GM19397 (cell line): ENCODE results near the gene DBF4.
"Not testable (repeated sequence)": the region's sequence is repeated elsewhere in the genome, so short reads cannot be mapped to it uniquely, and the experiment has no call there.

Experiments used
- ATAC-seq: cut with Tn5 transposase; IDR thresholded peaks from one replicate; pipeline ENCODE4 v1.9.1; 2021; ENCODE audit warnings: mild to moderate bottlenecking, moderate library complexity; ENCODE audit not compliant: unreplicated experiment

DBF4 gene, protein sequence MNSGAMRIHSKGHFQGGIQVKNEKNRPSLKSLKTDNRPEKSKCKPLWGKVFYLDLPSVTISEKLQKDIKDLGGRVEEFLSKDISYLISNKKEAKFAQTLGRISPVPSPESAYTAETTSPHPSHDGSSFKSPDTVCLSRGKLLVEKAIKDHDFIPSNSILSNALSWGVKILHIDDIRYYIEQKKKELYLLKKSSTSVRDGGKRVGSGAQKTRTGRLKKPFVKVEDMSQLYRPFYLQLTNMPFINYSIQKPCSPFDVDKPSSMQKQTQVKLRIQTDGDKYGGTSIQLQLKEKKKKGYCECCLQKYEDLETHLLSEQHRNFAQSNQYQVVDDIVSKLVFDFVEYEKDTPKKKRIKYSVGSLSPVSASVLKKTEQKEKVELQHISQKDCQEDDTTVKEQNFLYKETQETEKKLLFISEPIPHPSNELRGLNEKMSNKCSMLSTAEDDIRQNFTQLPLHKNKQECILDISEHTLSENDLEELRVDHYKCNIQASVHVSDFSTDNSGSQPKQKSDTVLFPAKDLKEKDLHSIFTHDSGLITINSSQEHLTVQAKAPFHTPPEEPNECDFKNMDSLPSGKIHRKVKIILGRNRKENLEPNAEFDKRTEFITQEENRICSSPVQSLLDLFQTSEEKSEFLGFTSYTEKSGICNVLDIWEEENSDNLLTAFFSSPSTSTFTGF

DNA sequence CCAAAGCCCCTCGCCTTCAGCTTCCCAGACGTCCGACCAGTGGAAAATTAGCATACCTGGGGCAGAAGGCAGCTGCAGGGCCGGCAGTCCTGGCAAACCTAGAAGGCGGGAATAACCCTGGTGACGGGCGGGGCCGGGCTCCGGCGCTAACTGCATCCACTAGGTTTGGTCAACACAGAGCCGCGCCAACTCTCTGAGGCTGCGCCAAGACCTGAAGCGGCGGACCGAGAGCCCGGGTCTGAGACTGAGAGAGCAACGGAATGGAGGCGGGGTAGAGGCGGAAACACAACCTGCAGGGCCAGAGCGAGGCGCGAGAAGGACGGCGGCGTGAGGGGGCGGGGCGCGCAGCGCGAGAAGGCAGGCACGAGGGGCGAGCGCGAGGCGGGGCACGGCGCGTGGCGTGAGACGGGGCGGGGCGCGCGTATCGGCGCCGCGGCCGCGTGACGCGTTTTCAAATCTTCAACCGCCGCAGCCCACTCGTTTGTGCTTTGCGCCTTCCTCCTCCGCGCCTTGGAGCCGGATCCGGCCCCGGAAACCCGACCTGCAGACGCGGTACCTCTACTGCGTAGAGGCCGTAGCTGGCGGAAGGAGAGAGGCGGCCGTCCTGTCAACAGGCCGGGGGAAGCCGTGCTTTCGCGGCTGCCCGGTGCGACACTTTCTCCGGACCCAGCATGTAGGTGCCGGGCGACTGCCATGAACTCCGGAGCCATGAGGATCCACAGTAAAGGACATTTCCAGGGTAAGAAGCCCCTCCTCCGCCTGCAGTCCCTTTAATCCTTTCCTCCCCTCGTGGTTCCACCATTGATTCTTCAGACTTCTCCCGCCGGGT lies at the start of gene DBF4, which contains the start of gene SLC25A40:
Gene DBF4, plus strand, starts transcription at position 454 of the 829 bp plus-strand sequence. Its CDS starts 240 bp downstream, at position 694.
Gene SLC25A40, minus strand, starts transcription at position 321 of the 829 bp plus-strand sequence. CDS start 17,633 bp downstream, outside the sequence.
- ATAC-seq = peak; percentile 91

DNA sequence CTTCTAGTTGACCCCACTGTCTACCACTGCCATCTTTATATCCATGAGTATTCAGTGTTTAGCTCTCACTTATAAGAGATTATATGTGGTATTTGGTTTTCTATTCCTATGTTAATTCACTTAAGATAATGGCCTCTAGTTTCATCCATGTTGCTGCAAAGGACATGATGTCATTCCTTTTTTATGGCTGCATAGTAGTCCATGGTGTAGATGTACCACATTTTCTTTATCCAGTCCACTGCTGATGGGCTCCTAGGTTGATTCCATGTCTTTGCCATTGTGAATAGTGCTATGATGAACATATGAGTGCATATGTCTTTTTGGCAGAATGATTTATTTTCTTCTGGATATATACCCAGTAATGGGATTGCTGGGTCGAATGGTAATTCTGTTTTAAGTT lies 47.9 kb upstream of the DBF4 start:
- ATAC-seq = not testable (repeated sequence)

DNA sequence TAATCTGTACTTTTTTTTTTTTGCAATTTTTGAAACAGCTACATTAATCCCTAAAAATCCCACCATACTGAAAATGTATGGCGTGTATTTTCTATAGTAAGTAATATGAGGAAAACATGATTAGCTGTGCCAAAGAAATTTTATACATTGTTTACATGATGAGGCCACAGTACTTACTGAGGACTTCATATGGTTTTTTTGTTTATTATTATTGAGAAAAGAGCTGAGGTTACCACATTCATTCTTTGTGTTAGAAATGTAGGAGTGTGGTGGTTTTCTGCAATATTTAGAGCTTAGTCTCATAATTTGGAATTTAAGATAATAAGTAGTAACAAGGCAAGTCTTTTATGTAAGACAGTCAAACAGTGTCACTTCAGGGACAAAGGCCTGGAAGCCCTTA lies 45.2 kb upstream of the DBF4 start:
- no peak for ATAC-seq

DNA sequence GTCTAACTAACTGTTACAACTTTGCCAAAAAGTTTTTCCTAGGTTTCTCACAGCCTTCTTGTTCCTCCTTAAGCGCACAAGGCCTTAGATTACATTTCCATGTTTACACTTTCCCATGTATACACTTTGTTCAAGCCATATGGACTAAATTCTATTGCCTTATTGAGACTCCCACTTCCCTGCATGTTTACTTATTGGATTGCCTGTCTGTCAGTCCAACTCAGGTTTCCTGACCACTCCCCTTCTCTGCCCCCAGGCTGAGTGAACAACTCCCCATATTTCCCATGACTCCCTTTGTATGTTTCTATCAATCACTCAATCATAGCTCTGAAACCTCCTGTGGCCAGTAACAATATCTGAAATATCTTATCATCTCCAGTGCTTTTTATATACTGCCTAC lies 43.2 kb upstream of the DBF4 start:
- ATAC-seq = no peak

DNA sequence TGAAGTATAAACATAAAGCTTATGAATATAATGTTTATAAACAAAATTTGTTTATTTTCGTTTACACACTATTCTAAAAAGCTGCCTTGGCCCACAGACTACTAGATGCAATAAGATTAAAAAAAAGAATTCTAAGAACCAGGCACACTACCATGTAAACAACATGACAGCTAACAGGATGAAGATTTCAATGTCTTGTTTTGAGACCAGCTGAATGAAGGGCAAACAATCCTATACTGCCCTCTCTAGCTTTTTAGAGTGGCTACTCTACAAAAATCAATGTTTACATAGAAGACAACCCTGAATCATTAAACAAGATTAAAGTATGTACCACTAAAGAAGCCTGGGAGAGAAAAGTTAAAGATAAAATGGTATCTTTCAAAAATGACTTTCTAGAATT lies 38.7 kb upstream of the DBF4 start:
- ATAC-seq = no peak

DNA sequence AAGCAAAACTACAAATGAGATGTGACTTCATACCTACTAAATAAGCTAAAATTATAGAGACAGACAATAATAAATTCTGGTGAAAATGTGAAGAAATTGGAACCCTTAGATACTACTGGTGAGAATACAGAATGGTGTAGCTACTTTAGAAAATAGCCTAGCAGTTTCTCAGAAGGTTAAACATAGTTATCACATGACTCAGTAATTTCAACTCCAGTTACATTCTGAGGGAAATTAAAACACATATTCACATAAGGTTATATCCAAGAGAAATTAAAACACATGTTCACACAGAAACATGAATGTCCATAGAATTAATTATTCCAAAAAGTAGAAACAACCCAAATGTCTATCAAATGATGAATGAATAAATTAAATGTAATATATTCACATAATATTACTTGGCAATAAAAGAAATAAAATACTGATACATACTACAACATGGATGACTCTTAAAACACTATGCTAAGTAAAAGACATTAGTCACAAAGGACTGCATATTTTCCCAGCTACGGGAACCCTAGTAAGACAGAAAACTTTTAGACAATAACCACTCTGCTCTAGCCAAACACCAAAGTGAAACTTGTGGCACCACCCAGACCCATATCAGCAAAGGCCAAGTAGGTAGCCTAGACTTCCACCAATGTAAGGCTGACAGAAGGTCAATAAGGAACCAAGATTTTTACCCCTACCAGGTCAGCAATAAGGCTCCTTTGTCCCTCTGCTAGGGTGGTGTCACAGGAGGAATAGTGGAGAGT lies 25.3 kb upstream of the DBF4 start:
- no peak for ATAC-seq

DNA sequence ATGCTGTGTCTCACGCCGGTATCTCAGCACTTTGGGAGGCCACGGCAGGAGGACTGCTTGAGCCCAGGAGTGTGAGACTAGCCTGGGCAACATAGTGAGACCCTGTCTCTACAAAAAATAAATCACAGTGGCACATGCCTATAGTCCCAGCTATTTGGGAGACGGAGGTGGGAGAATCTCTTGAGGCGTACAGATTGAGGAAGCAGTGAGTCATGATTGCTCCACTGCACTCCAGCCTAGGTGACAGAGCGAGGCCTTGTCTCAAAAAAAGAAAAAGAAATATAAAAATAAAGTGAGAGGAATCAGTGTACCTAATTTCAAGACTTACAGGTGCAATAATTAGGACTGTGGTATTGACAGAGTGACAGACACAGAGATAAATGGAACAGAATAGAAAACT lies 24.0 kb upstream of the DBF4 start:
- ATAC-seq = no peak

DNA sequence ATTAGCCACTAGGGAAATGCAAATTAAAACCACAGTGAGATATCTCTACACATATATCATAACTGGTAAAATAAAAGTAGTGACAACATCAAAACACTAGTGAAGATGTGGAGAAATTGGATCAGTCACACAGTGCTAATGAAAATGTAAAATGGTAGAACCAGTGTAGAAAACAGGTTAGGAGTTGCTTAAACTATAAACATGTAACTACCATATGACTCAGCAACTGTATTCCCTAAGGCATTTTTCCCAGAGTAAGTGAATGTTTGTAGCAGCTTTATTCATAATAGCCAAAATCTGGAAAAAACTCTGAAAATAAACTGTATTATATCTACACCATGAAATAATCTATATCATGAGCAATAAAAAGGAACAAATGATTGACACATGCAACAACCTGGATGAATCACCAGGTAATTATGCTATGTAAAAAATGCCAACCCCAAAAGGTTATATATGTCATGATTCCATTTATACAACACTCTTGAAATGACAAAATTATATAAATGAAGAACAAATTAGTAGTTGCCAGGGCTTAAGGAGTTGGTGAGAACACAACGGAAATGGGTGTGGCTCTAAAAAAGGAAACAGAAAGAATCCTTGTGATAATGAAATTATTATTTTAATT lies 22.9 kb upstream of the DBF4 start:
- no peak for ATAC-seq

DNA sequence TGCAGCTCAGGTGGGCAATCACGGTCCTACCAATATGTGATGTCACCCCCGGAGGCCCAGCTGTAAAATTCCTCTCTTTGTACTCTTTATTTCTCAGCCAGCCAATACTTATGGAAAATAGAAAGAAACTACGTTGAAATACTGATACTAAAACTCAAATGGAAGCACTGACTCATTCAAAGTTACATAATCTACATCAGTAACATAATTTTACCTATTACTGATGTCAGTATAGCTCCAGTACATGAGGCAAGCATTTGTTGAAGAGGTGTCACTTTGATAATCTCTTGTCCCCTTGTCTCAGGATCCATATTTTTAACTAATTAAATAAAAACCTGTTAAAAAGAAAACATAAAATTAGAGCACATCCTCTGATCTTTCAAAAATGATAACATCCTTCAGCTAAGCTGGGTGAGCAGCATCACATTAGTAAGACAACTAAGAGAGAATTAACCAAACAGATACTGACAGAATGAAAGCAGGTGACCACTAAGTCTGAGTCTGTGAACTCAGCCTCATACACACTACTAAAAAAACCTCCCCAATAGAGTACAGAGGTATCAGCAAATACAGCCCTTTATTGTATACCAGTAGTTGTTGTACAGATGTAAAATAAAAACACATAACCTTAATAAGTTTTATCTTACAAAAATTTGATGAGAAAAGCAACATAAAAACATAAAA lies 17.7 kb upstream of the DBF4 start:
- ATAC-seq = no peak

DNA sequence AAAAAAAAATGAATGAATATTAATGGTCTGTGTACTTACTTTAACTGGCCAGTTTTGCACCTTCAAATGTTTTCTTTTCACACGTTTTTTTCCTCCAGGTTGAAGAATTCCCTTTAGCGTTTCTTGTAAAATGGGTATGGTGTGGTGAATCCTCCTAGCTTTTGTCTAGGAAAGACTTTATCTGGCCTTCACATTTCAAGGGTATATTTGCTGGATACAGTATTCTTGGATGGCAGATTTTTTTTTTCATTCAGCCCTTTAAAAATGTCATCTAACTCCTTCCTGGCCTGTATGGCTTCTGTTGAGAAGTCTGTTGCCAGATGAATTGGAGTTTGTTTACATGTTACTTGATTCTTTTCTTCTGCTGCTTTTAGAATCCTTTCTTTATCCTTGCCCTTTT lies 10.2 kb upstream of the DBF4 start:
- ATAC-seq = no peak

DNA sequence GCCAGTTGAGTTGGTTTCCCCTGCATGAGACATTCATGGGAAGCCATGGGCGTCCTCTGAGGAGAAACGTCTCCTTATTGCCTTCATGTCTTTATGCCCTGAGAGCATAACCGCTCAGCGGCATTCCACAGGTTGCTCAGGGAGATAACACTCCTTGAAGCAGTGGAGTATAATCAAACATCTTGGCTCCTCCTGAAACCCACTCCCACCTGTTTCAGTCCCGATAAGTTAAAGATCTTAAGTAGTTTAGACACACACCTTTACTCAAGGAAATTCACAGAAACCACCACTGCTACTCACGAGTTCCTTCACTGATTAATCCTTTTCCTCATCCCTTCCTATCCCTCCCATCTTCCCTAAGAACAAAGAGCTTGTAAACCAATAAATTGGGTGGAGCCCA lies 9.8 kb upstream of the DBF4 start:
- ATAC-seq = not testable (repeated sequence)

DNA sequence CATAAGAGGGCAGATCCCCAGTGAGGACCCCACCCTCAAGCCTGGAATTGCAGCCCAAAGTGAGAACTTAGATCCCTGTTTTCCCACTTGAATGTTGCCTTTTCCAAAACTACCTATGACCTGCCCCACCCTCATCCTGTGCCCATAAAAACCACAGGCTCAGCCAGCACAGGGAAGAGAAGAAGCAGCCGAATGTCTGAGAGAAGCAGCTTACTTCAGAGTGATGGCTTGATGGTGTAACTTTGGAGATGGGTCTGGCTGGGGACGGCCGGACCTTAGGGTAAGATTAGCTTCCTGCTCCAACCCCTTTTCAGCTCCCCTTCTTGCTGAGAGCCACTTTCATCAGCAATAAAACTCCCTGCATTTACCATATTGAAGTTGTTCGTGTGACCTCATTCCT lies 5.8 kb upstream of the DBF4 start:
- no peak for ATAC-seq

DNA sequence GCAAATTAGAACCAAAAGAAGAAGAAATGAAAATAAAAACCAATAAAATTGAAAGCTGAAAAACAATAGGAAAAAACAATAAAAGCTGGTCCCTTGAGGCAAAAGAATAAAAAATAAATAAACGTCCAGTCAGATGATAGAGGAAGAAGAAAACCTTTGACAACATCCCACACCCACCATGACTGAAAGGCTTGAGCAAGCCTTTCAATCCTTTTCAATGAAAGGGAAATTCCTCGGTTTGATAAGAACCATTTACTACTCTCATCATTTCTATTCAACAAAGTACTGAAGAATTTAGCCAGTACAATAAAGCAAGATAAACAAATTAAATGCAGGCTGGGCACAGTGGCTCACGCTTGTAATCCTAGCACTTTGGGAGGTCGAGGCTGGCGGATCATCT lies 3.9 kb upstream of the DBF4 start:
- no peak for ATAC-seq

DNA sequence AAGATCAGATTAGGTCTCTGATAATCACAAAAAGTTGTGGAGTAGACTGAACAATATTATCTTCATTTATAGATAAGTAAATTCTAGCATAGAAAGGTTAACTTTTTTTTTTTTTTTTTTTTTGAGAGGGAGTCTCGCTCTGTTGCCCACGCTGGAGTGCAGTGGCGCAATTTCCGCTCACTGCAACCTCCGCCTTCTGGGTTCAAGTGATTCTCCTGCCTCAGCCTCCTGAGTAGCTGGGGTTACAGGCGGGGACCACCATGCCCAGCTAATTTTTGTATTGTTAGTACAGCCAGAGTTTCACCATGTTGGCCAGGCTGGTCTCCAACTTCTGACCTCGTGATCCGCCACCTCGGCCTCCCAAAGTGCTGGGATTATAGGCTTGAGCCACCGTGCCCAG lies 3.0 kb upstream of the DBF4 start:
- not testable (repeated sequence) for ATAC-seq

DNA sequence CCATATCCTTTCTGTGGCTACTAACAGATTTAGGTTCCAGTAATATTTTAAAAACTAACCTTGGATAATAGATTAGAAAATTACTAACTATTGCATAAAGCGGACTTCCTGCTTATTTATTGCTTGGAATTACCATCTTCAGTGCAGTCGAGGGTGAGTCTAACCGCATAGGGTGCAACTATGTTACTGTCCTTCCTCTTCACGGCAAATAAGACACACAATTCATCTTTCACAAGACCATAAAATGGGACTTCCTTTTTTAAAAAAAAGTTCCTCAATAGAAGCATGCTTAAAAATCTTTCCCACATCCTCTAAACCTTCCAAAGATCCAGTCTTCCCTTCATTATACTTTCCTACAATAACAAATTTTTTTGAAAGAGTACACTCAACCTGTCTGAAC lies 2.2 kb upstream of the DBF4 start:
- no peak for ATAC-seq

DNA sequence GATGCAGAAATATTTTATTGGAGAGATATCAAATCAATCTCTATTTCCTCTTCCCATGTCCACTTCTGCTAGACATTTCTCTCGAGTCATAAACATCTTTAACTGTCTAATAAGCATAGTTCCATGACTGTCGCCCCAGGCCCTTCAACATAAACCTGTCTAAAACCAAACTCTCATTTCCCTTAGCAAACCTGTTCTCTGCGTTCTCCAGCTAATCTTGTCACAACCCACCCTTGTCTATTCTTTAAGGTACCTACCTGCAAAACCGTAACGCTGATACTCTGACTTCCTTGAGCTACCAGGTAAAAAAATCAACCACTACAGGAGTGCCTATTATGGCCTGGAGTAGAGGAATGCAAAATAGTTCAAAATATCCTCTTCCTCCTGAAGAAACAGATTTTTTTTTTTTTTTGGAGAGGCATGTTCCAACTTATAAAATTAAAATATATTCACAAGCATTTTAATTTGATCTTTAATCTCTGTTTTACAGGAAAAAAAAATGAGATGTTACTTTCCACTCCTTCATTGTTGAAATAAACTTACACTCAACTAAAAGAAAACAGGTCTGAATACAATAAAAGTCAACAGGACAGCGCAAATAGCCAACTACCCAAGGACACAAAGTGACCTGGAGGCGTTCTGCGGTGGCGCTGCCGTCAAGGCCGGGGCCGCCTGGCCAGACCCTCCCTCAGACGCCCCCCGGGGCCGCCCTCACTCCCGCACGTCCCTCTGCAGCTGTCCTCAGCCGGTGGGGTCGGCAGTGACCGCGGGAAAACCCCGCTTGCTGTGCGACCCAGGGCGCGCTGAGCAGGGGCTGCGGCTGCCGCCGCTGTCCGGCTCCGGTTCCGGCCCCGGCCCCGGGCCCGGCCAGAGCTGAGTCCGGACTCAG lies 898 bp upstream of the DBF4 start:
- ATAC-seq = peak; percentile 22

DNA sequence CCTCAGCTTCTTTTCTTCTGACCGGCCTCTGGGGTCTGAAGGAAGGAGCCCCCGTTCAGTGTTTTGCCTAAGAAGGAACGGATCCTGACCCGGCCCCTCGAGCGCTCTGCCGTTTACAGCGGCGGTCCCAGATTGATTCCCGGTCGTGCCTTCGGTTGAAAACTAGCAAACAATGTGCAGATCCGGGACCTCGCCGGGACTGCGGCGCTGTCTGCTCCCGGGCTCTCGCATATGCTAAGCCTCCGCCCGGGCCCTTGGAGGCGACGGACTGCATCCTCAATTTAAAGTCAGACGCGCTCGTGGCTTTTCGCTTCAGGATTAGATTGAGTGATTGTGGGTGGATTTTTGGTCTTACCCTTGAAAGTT lies 559 bp downstream of the DBF4 start:
- ATAC-seq = peak; percentile 4

DNA sequence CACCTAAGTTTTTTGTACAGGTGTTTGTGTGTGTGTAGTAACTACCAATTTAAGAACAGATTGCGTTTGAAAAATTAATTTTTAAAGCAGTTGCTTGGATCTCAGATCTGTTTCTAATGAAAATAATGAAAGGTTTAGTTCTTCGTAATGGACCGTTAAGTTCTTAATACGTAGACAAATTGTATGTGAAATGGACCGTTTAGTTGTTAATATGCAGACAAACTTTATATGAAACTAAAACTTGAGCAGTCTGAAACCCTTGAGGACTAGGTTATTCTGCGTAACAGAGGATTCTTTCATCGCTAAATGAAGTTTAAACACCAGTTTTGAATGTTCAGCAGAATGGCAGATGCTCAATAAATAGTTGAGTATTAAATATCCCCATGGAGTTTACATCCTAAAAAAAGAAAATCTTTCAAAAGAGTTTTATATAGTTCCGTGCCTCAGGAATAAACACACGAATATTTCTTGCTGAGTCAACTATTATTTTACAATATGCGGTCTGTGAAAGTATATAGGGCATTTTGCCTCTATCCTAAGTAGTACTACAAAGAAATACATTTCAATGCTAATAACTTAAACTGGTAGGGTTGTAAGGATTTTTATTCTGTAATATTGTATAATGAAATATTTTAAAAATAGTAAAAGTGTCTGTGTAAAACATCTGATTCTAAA lies 1.2 kb downstream of the DBF4 start:
- ATAC-seq = no peak
